CD8-positive, alpha-beta memory T cell (primary cell): Measurements from ENCODE around the gene ACTG1. TPM values are rescaled to one million over a fixed set of nuclear protein-coding genes. Genes with fewer than 3 reads are reported as not detected.

ENCODE experiments used
- CTCF ChIA-PET: fragments of 350-600 bp; sonication (Branson Sonifier 250); formaldehyde crosslinking; loops from one replicate; lab custom pipeline; 2021; ENCODE audit warnings: antibody characterized with exemption; lab: Charles Lee
- POLR2A ChIA-PET: fragments of 350-600 bp; sonication (Branson Sonifier 250); formaldehyde crosslinking; loops from one replicate; lab custom pipeline; 2021; ENCODE audit warnings: antibody characterized with exemption; lab: Charles Lee
- DNase-seq, 5 donors: peaks; one replicate each; pipeline versions ENCODE4 v3.0.0 to v3.0.0-alpha.2; 2020 to 2022; ENCODE audit warnings: mixed read lengths in 1 of 5
- H3K27ac ChIP-seq: one replicate; pipeline ENCODE4 v1.7.0; 2013; ENCODE audit warnings: low read depth, mild to moderate bottlenecking, low read length, moderate library complexity
- H3K27me3 ChIP-seq: 2 replicates; pipeline ENCODE4 v1.7.0; 2013; ENCODE audit warnings: low read length, mild to moderate bottlenecking; ENCODE audit not compliant: insufficient read depth, poor library complexity, severe bottlenecking
- H3K36me3 ChIP-seq: 2 replicates; pipeline ENCODE4 v1.7.0; 2013; ENCODE audit warnings: mild to moderate bottlenecking, low read length, moderate library complexity; ENCODE audit not compliant: insufficient read depth
- H3K4me1 ChIP-seq: 2 replicates; pipeline ENCODE4 v1.7.0; 2013; ENCODE audit warnings: mild to moderate bottlenecking, low read length, moderate library complexity; ENCODE audit not compliant: insufficient read depth
- H3K4me3 ChIP-seq: 2 replicates; pipeline ENCODE4 v1.7.0; 2013; ENCODE audit warnings: mild to moderate bottlenecking, low read length
- H3K9me3 ChIP-seq: 2 replicates; pipeline ENCODE4 v1.7.0; 2013; ENCODE audit warnings: mild to moderate bottlenecking, low read length
- H3K27ac Mint-ChIP-seq, 8 donors: one replicate each; pipeline ENCODE4 v1.8.0; 2020 to 2021; ENCODE audit warnings: mixed read lengths in 8 of 8, mild to moderate bottlenecking in 6 of 8, inconsistent platforms in 3 of 8, moderate library complexity in 3 of 8
- H3K27me3 Mint-ChIP-seq, 2 donors: one replicate each; pipeline ENCODE4 v1.8.0; 2020 to 2021; ENCODE audit warnings: mixed read lengths in 2 of 2, mild to moderate bottlenecking in 1 of 2, moderate library complexity in 1 of 2
- H3K36me3 Mint-ChIP-seq, 3 donors: one replicate each; pipeline ENCODE4 v1.8.0; 2020 to 2021; ENCODE audit warnings: mixed read lengths in 3 of 3, inconsistent platforms in 1 of 3, mild to moderate bottlenecking in 1 of 3
- H3K4me1 Mint-ChIP-seq, 3 donors: one replicate each; pipeline ENCODE4 v1.8.0; 2020 to 2021; ENCODE audit warnings: mixed read lengths in 3 of 3, inconsistent platforms in 1 of 3, mild to moderate bottlenecking in 1 of 3
- H3K4me3 Mint-ChIP-seq, 7 donors: one replicate each; pipeline ENCODE4 v1.8.0; 2020 to 2021; ENCODE audit warnings: mixed read lengths in 7 of 7, mild to moderate bottlenecking in 6 of 7, moderate library complexity in 4 of 7, inconsistent platforms in 2 of 7
- H3K9me3 Mint-ChIP-seq, 5 donors: one replicate each; pipeline ENCODE4 v1.8.0; 2020 to 2022; ENCODE audit warnings: mixed read lengths in 5 of 5, mild to moderate bottlenecking in 3 of 5, moderate library complexity in 2 of 5, inconsistent platforms in 1 of 5
- polyA plus RNA-seq: library from polyadenylated mRNA; unstranded; fragments of 300-500 nt; fragmentation: Illumina TruSeq; gene quantifications from one replicate; pipeline ENCODE4 v1.2.3, GENCODE V29; 2021
- total RNA-seq, 2 experiments: library from RNA; stranded (reverse); gene quantifications; one replicate each; pipeline ENCODE4 v1.2.3, GENCODE V29; 2021

The ACTG1 gene
- total and polyA plus RNA-seq, 3 experiments from 2014 or later: 1,950 to 5,190 (median 5,175) TPM

- no peaks in the 10 kb centered on the region for H3K4me1 ChIP-seq
- H3K36me3 ChIP-seq: no peaks in the 10 kb centered on the region
- peaks cover 0 to 4% (median 3%) of the 10 kb centered on the region in 3 donors for H3K4me1 Mint-ChIP-seq
- no peak for DNase-seq
- CTCF ChIA-PET: interaction anchor here (1.9 kb wide), 1 partner anchor 8 kb away, joined by 5 read pairs; no protein-coding TSS in a partner anchor
- no peaks in the 10 kb centered on the region for H3K36me3 Mint-ChIP-seq
- H3K27me3 ChIP-seq: no peaks in the 10 kb centered on the region
- no peak overlapping the region for H3K4me3 ChIP-seq
- POLR2A ChIA-PET: no interaction called here
- no peaks in the 10 kb centered on the region for H3K9me3 ChIP-seq
- no peaks in the 10 kb centered on the region for H3K9me3 Mint-ChIP-seq
- H3K27ac Mint-ChIP-seq: no peak overlapping the region
- H3K4me3 Mint-ChIP-seq: no peak overlapping the region
- no peak overlapping the region for H3K27ac ChIP-seq
- peaks cover 9 to 16% of the 10 kb centered on the region in 2 donors for H3K27me3 Mint-ChIP-seq
Observed at GRCh38 chr17:81492706-81493105, 19.9 kb downstream of the ACTG1 start.

GRCh38 chr17:81492202-81492601, 20.4 kb downstream of the ACTG1 start:
- Mint-ChIP-seq H3K27ac (peak overlapping the region in 1 of 8 donors; percentile 77), H3K9me3 (no peaks in the 10 kb centered on the region), H3K4me3 (no peak overlapping the region), H3K36me3 (no peaks in the 10 kb centered on the region), H3K27me3 (peaks cover 12 to 16% of the 10 kb centered on the region in 2 donors), H3K4me1 (peaks cover 0 to 6% (median 3%) of the 10 kb centered on the region in 3 donors)
- Histone ChIP-seq H3K27me3 (no peaks in the 10 kb centered on the region), H3K36me3 (no peaks in the 10 kb centered on the region), H3K27ac (no peak overlapping the region), H3K9me3 (no peaks in the 10 kb centered on the region), H3K4me3 (no peak overlapping the region), H3K4me1 (no peaks in the 10 kb centered on the region)
- POLR2A ChIA-PET: no interaction called here
- no peak for DNase-seq
- CTCF ChIA-PET: interaction anchor here (1.9 kb wide), 1 partner anchor 7 kb away, joined by 5 read pairs; no protein-coding TSS in a partner anchor

- no peak overlapping the region for H3K4me3 ChIP-seq
- ChIA-PET POLR2A (no interaction called here), CTCF (no interaction called here)
- Mint-ChIP-seq H3K36me3 (no peaks in the 10 kb centered on the region), H3K9me3 (no peaks in the 10 kb centered on the region), H3K4me1 (peaks cover 0 to 6% (median 3%) of the 10 kb centered on the region in 3 donors), H3K4me3 (no peak overlapping the region), H3K27ac (peak overlapping the region in 1 of 8 donors; percentile 38), H3K27me3 (peaks cover 13 to 16% of the 10 kb centered on the region in 2 donors)
- no peaks in the 10 kb centered on the region for H3K27me3 ChIP-seq
- no peak overlapping the region for H3K27ac ChIP-seq
- H3K4me1 ChIP-seq: no peaks in the 10 kb centered on the region
- no peaks in the 10 kb centered on the region for H3K9me3 ChIP-seq
- H3K36me3 ChIP-seq: no peaks in the 10 kb centered on the region
- no peak for DNase-seq
Observed at GRCh38 chr17:81491761-81492160, 20.8 kb downstream of the ACTG1 start.

GRCh38 chr17:81491181-81491581, 21.4 kb downstream of the ACTG1 start:
- no peaks in the 10 kb centered on the region for H3K4me1 ChIP-seq
- no peaks in the 10 kb centered on the region for H3K36me3 Mint-ChIP-seq
- POLR2A ChIA-PET: no interaction called here
- H3K27me3 ChIP-seq: no peaks in the 10 kb centered on the region
- H3K36me3 ChIP-seq: no peaks in the 10 kb centered on the region
- CTCF ChIA-PET: no interaction called here
- no peak overlapping the region for H3K27ac ChIP-seq
- H3K27ac Mint-ChIP-seq: no peak overlapping the region
- DNase-seq: no peak
- peak overlapping the region in 1 of 7 donors; percentile 61 for H3K4me3 Mint-ChIP-seq
- no peak overlapping the region for H3K4me3 ChIP-seq
- no peaks in the 10 kb centered on the region for H3K9me3 ChIP-seq
- H3K4me1 Mint-ChIP-seq: peaks cover 0 to 8% (median 3%) of the 10 kb centered on the region in 3 donors
- no peaks in the 10 kb centered on the region for H3K9me3 Mint-ChIP-seq
- H3K27me3 Mint-ChIP-seq: peaks cover 11 to 19% of the 10 kb centered on the region in 2 donors

GRCh38 chr17:81489998-81490992, 22.3 kb downstream of the ACTG1 start:
- Histone ChIP-seq H3K27ac (no peak overlapping the region), H3K4me1 (no peaks in the 10 kb centered on the region), H3K27me3 (no peaks in the 10 kb centered on the region), H3K9me3 (no peaks in the 10 kb centered on the region), H3K4me3 (no peak overlapping the region), H3K36me3 (no peaks in the 10 kb centered on the region)
- Mint-ChIP-seq H3K4me1 (peaks cover 0 to 11% (median 4%) of the 10 kb centered on the region in 3 donors), H3K9me3 (no peaks in the 10 kb centered on the region), H3K27ac (peak overlapping the region in 2 of 8 donors; percentile 48 to 87), H3K36me3 (no peaks in the 10 kb centered on the region), H3K27me3 (peaks cover 11 to 22% of the 10 kb centered on the region in 2 donors), H3K4me3 (peak overlapping the region in 4 of 7 donors; percentile 27 to 61 (median 45))
- DNase-seq: no peak
- POLR2A ChIA-PET: interaction anchor here (0.5 to 0.6 kb wide), 2 partner anchors 93 to 141 kb away, joined by 3 to 8 read pairs; no protein-coding TSS in a partner anchor
- CTCF ChIA-PET: no interaction called here

- Histone ChIP-seq H3K36me3 (no peaks in the 10 kb centered on the region), H3K4me1 (peaks cover 6% of the 10 kb centered on the region), H3K27ac (no peak overlapping the region), H3K4me3 (no peak overlapping the region), H3K9me3 (no peaks in the 10 kb centered on the region), H3K27me3 (no peaks in the 10 kb centered on the region)
- H3K36me3 Mint-ChIP-seq: no peaks in the 10 kb centered on the region
- no peaks in the 10 kb centered on the region for H3K9me3 Mint-ChIP-seq
- CTCF ChIA-PET: no interaction called here
- peak overlapping the region; percentile 37 to 84 (median 58) for H3K4me3 Mint-ChIP-seq
- H3K27ac Mint-ChIP-seq: peak overlapping the region in 3 of 8 donors; percentile 48 to 88 (median 53)
- POLR2A ChIA-PET: interaction anchor here (0.6 to 1.4 kb wide), 2 partner anchors 21 to 142 kb away, joined by 3 to 8 read pairs; no protein-coding TSS in a partner anchor
- H3K4me1 Mint-ChIP-seq: peaks cover 0 to 11% (median 4%) of the 10 kb centered on the region in 3 donors
- H3K27me3 Mint-ChIP-seq: peaks cover 11 to 14% of the 10 kb centered on the region in 2 donors
- no peak for DNase-seq
Observed at GRCh38 chr17:81489012-81489997, 23.3 kb downstream of the ACTG1 start.

GRCh38 chr17:81488276-81488860, 24.2 kb downstream of the ACTG1 start:
- H3K36me3 Mint-ChIP-seq: no peaks in the 10 kb centered on the region
- Histone ChIP-seq H3K27me3 (peaks cover 7% of the 10 kb centered on the region), H3K36me3 (no peaks in the 10 kb centered on the region), H3K4me3 (no peak overlapping the region), H3K4me1 (peaks cover 11% of the 10 kb centered on the region), H3K27ac (peak overlapping the region; percentile 59), H3K9me3 (no peaks in the 10 kb centered on the region)
- peaks cover 6 to 14% of the 10 kb centered on the region in 2 donors for H3K27me3 Mint-ChIP-seq
- H3K9me3 Mint-ChIP-seq: no peaks in the 10 kb centered on the region
- H3K4me3 Mint-ChIP-seq: peak overlapping the region in 1 of 7 donors; percentile 13
- H3K27ac Mint-ChIP-seq: no peak overlapping the region
- ChIA-PET POLR2A (interaction anchor here (0.6 to 1.4 kb wide), 2 partner anchors 22 to 91 kb away, joined by 3 read pairs; no protein-coding TSS in a partner anchor), CTCF (no interaction called here)
- no peak for DNase-seq
- H3K4me1 Mint-ChIP-seq: peaks cover 0 to 11% (median 4%) of the 10 kb centered on the region in 3 donors
